OCI-LY3 (cell line): ENCODE results near the gene HDAC4.

Experiments
- H2AFZ ChIP-seq: fragments of 200-600, 300-600 bp; shearing (Covaris generic); 2 replicates; pipeline ENCODE4 v1.6.0; 2014; ENCODE audit warnings: antibody characterized with exemption, low read depth, low read length
- H3K27ac ChIP-seq: fragments of 200-600, 300-600 bp; sonication (generic); 2 replicates; pipeline ENCODE4 v1.5.1; 2014; ENCODE audit warnings: mild to moderate bottlenecking, low read length, moderate library complexity, mixed read lengths
- H3K27me3 ChIP-seq: fragments of 200-600, 300-600 bp; sonication (generic); 2 replicates; pipeline ENCODE4 v1.6.1; 2014; ENCODE audit warnings: low read depth, low read length, mixed read lengths
- H3K36me3 ChIP-seq: fragments of 200-600, 300-600 bp; sonication (generic); replicated peaks from 2 replicates; pipeline ENCODE3; 2014; ENCODE audit warnings: low read depth, low read length, mixed read lengths
- H3K4me1 ChIP-seq: fragments of 300-600, 200-600 bp; sonication (generic); 2 replicates; pipeline ENCODE4 v1.6.1; 2014; ENCODE audit warnings: low read length, mixed read lengths
- H3K4me2 ChIP-seq: fragments of 200-600, 300-600 bp; sonication (generic); 2 replicates; pipeline ENCODE4 v1.6.1; 2014; ENCODE audit warnings: low read length, mixed read lengths
- H3K4me3 ChIP-seq: fragments of 300-600, 200-600 bp; sonication (generic); 2 replicates; pipeline ENCODE4 v1.5.1; 2014; ENCODE audit warnings: antibody characterized with exemption, mild to moderate bottlenecking, low read length, moderate library complexity
- H3K79me2 ChIP-seq: fragments of 300-600, 200-600 bp; shearing (Covaris generic); 2 replicates; pipeline ENCODE4 v1.6.1; 2014; ENCODE audit warnings: mild to moderate bottlenecking, low read length, mixed read lengths
- H3K9ac ChIP-seq: fragments of 300-600, 200-600 bp; shearing (Covaris generic); 2 replicates; pipeline ENCODE4 v1.6.0; 2014; ENCODE audit warnings: mild to moderate bottlenecking, low read length, moderate library complexity
- H3K9me3 ChIP-seq: fragments of 200-600, 300-600 bp; shearing (Covaris generic); 2 replicates; pipeline ENCODE4 v1.6.1; 2014; ENCODE audit warnings: low read length, mixed read lengths; ENCODE audit not compliant: insufficient read depth
- H4K20me1 ChIP-seq: fragments of 200-600, 300-600 bp; sonication (generic); 2 replicates; pipeline ENCODE4 v1.6.1; 2016; ENCODE audit warnings: low read length, mixed read lengths; ENCODE audit not compliant: insufficient read depth
- CTCF ChIP-seq: fragments of 200-600, 300-600 bp; sonication (generic); IDR thresholded peaks from 2 replicates; pipeline ENCODE4 v1.5.1; 2014; ENCODE audit warnings: antibody characterized with exemption, low read length, low read depth
- EZH2phosphoT487 ChIP-seq: fragments of 200-600 bp; shearing (Covaris generic); IDR thresholded peaks from 2 replicates; pipeline ENCODE4 v1.6.1; 2018; ENCODE audit warnings: antibody characterized with exemption, mixed run types, low read depth

The HDAC4 gene

GRCh38 chr2:239302083-239302807 lies 98.6 kb downstream of the HDAC4 start:
- no peak overlapping the region for H3K4me3 ChIP-seq
- H3K9ac ChIP-seq, result no peak overlapping the region
- H3K9me3 ChIP-seq, result no peaks in the 10 kb centered on the region
- H3K27ac ChIP-seq, result no peak overlapping the region
- H3K36me3 ChIP-seq, result no peaks in the 10 kb centered on the region
- peaks cover 98% of the 10 kb centered on the region for H4K20me1 ChIP-seq
- TF ChIP-seq EZH2phosphoT487, result no peak
- no peak for TF ChIP-seq CTCF
- H3K4me1 ChIP-seq, result peaks cover 33% of the 10 kb centered on the region
- no peak overlapping the region for H3K4me2 ChIP-seq
- H2AFZ ChIP-seq, result no peak overlapping the region
- no peaks in the 10 kb centered on the region for H3K79me2 ChIP-seq
- H3K27me3 ChIP-seq, result peaks cover 49% of the 10 kb centered on the region

GRCh38 chr2:239300871-239301735 lies 99.7 kb downstream of the HDAC4 start:
- Histone ChIP-seq H2AFZ (no peak overlapping the region), H3K27ac (no peak overlapping the region), H3K4me2 (no peak overlapping the region), H3K79me2 (no peaks in the 10 kb centered on the region), H3K36me3 (no peaks in the 10 kb centered on the region), H3K27me3 (peaks cover 51% of the 10 kb centered on the region), H3K4me3 (no peak overlapping the region), H3K4me1 (peaks cover 33% of the 10 kb centered on the region), H4K20me1 (peaks cover 98% of the 10 kb centered on the region), H3K9ac (no peak overlapping the region), H3K9me3 (no peaks in the 10 kb centered on the region)
- TF ChIP-seq CTCF (no peak), EZH2phosphoT487 (no peak)

- H3K4me2 ChIP-seq, result no peak overlapping the region
- no peak overlapping the region for H3K9ac ChIP-seq
- H2AFZ ChIP-seq, result no peak overlapping the region
- peaks cover 33% of the 10 kb centered on the region for H3K4me1 ChIP-seq
- no peak overlapping the region for H3K27ac ChIP-seq
- peaks cover 59% of the 10 kb centered on the region for H3K27me3 ChIP-seq
- H4K20me1 ChIP-seq, result peaks cover 98% of the 10 kb centered on the region
- TF ChIP-seq CTCF (no peak), EZH2phosphoT487 (no peak)
- H3K4me3 ChIP-seq, result no peak overlapping the region
- no peaks in the 10 kb centered on the region for H3K79me2 ChIP-seq
- no peaks in the 10 kb centered on the region for H3K36me3 ChIP-seq
- no peaks in the 10 kb centered on the region for H3K9me3 ChIP-seq
Observed at GRCh38 chr2:239300242-239300641, 100.6 kb downstream of the HDAC4 start.

- Histone ChIP-seq H2AFZ (no peak overlapping the region), H4K20me1 (peaks cover 97% of the 10 kb centered on the region), H3K79me2 (no peaks in the 10 kb centered on the region), H3K4me2 (0 out of 2 replicates have a peak overlapping the region, but pooled peaks have one; percentile 9), H3K27ac (no peak overlapping the region), H3K27me3 (peaks cover 59% of the 10 kb centered on the region), H3K4me1 (peaks cover 28% of the 10 kb centered on the region), H3K9me3 (no peaks in the 10 kb centered on the region), H3K9ac (no peak overlapping the region), H3K36me3 (no peaks in the 10 kb centered on the region), H3K4me3 (no peak overlapping the region)
- TF ChIP-seq CTCF, result no peak
- no peak for TF ChIP-seq EZH2phosphoT487
Observed at GRCh38 chr2:239299218-239299939, 101.4 kb downstream of the HDAC4 start.
